ELF-1 (cell line): ENCODE results near the gene ZNF687.
"Not testable (repeated sequence)": the region's sequence is repeated elsewhere in the genome, so short reads cannot be mapped to it uniquely, and the experiment has no call there.

ENCODE experiments used
- DNase-seq: peaks from one replicate; pipeline ENCODE4 v3.0.0-alpha.2; 2016; ENCODE audit warnings: low read depth, low spot score

Gene ZNF687

GRCh38 chr1:151281969-151282882 is at the start of gene ZNF687:
Gene ZNF687, plus strand, starts transcription at chr1:151282299. Its CDS starts 3,993 bp downstream, at chr1:151286292.
- peak; percentile 100 for DNase-seq

- no peak for DNase-seq
These were observed 46.9 kb upstream of the ZNF687 start for GRCh38 chr1:151235235-151235634.

- DNase-seq = no peak
These were observed 44.2 kb upstream of the ZNF687 start for GRCh38 chr1:151237678-151238466.

GRCh38 chr1:151238467-151238739 is 43.7 kb upstream of the ZNF687 start:
- DNase-seq = no peak

- DNase-seq = no peak
These were observed 39.7 kb upstream of the ZNF687 start for GRCh38 chr1:151242442-151242841.

- DNase-seq = no peak
These were observed 38.3 kb upstream of the ZNF687 start for GRCh38 chr1:151243683-151244216.

GRCh38 chr1:151246786-151247185 is 35.3 kb upstream of the ZNF687 start:
- DNase-seq = no peak

GRCh38 chr1:151251656-151252470 is 30.2 kb upstream of the ZNF687 start:
- DNase-seq = peak; percentile 18

- peak; percentile 99 for DNase-seq
These were observed 27.6 kb upstream of the ZNF687 start, which contains the start of gene PSMD4 for GRCh38 chr1:151254217-151255213. Gene PSMD4, plus strand, starts transcription at chr1:151254734. Its CDS starts 49 bp downstream, at chr1:151254783.

- no peak for DNase-seq
These were observed 26.7 kb upstream of the ZNF687 start for GRCh38 chr1:151255381-151255780.

GRCh38 chr1:151259351-151259750 is 22.7 kb upstream of the ZNF687 start:
- DNase-seq = no peak

- DNase-seq = no peak
These were observed 16.5 kb upstream of the ZNF687 start for GRCh38 chr1:151265446-151266236.

GRCh38 chr1:151266315-151266714 is 15.8 kb upstream of the ZNF687 start:
- DNase-seq = no peak

- no peak for DNase-seq
These were observed 15.3 kb upstream of the ZNF687 start for GRCh38 chr1:151266821-151267220.

- DNase-seq = no peak
These were observed 14.3 kb upstream of the ZNF687 start for GRCh38 chr1:151267760-151268159.

- DNase-seq = no peak
These were observed 8.1 kb upstream of the ZNF687 start for GRCh38 chr1:151273924-151274466.

GRCh38 chr1:151275341-151275740 is 6.8 kb upstream of the ZNF687 start:
- DNase-seq = not testable (repeated sequence)

- DNase-seq = no peak
These were observed 4.8 kb upstream of the ZNF687 start for GRCh38 chr1:151277249-151277648.
